A549 (cell line): ENCODE measurements around the gene FUZ. TPM values are rescaled to one million over a fixed set of nuclear protein-coding genes. Genes with fewer than 3 reads are reported as not detected.

ENCODE experiments used
- ATAC-seq, 2 experiments: fragments of 200-7000 bp in 1 of 2; fragments of >200 bp in 1 of 2; cut with Nextera tagmentation in 1 of 2; cut with Tn5 transposase in 1 of 2; 3 replicates each; pipeline versions ENCODE4 v1.8.0 to v1.9.1; 2018 to 2020; ENCODE audit warnings: mild to moderate bottlenecking in 1 of 2, moderate library complexity in 1 of 2
- CTCF ChIA-PET: fragments of 300-600 bp; sonication (Branson Sonifier 250); formaldehyde crosslinking; extraction: SDS; loops from one replicate; lab custom pipeline; 2021; ENCODE audit warnings: antibody characterized with exemption, inconsistent platforms; lab: Yijun Ruan, JAX
- POLR2A ChIA-PET: fragments of 350-600 bp; formaldehyde crosslinking; extraction: SDS; loops from one replicate; lab custom pipeline; 2021; ENCODE audit warnings: antibody characterized with exemption, inconsistent platforms; lab: Yijun Ruan, JAX
- DNase-seq, 2 experiments: peaks; one replicate each; pipeline versions ENCODE4 v3.0.0 to v3.0.0-alpha.2; 2011 to 2016; ENCODE audit warnings: low read depth in 1 of 2, low spot score in 1 of 2
- FAIRE-seq: peaks from 2 replicates; lab custom pipeline; 2011; peaks lifted over from hg19 to GRCh38; lab: Jason Lieb, UNC
- H3K27ac ChIP-seq, 2 experiments: fragments of >200 bp; sonication (Bioruptor Twin); formaldehyde crosslinking; 3 replicates each; pipeline ENCODE4 v1.5.1; 2016 to 2017
- H3K4me1 ChIP-seq: fragments of >200 bp; sonication (Bioruptor Twin); formaldehyde crosslinking; 3 replicates; pipeline ENCODE4 v1.6.1; 2016
- H3K4me2 ChIP-seq: fragments of >200 bp; sonication (Bioruptor Twin); formaldehyde crosslinking; 3 replicates; pipeline ENCODE4 v1.6.1; 2016
- H3K4me3 ChIP-seq: fragments of >200 bp; sonication (Bioruptor Twin); formaldehyde crosslinking; 3 replicates; pipeline ENCODE4 v1.5.1; 2016
- H3K9me3 ChIP-seq: fragments of >200 bp; sonication (Bioruptor Twin); formaldehyde crosslinking; 3 replicates; pipeline ENCODE4 v1.6.1; 2016
- BCL3 ChIP-seq: fragments of >200 bp; sonication (Bioruptor Twin); formaldehyde crosslinking; IDR thresholded peaks from 3 replicates; pipeline ENCODE4 v1.6.1; 2016
- BHLHE40 ChIP-seq: IDR thresholded peaks from 2 replicates; pipeline ENCODE4 v1.6.1; 2012; ENCODE audit warnings: low read depth, low read length, inconsistent platforms
- CEBPB ChIP-seq, 2 experiments: fragments of >200 bp in 1 of 2; sonication (Bioruptor Twin) in 1 of 2; formaldehyde crosslinking in 1 of 2; IDR thresholded peaks; 2 replicates each; pipeline ENCODE4 v1.6.1; 2012 to 2016
- CHD2 ChIP-seq: fragments of 150-350 bp; IDR thresholded peaks from 2 replicates; pipeline ENCODE4 v1.6.1; 2014; ENCODE audit warnings: low read length; ENCODE audit not compliant: partially characterized antibody
- E2F6 ChIP-seq: IDR thresholded peaks from 2 replicates; pipeline ENCODE4 v1.6.1; 2012; ENCODE audit warnings: low read depth, borderline replicate concordance
- EHF ChIP-seq: fragments of 250-450 bp; sonication (Bioruptor Pico); IDR thresholded peaks from 2 replicates; pipeline ENCODE4 v1.5.0; 2020; ENCODE audit warnings: mild to moderate bottlenecking
- FOSB ChIP-seq: fragments of 250-450 bp; sonication (Bioruptor Pico); IDR thresholded peaks from 2 replicates; pipeline ENCODE4 v1.5.0; 2020; ENCODE audit warnings: mild to moderate bottlenecking, moderate library complexity
- FOSL2 ChIP-seq, 2 experiments: fragments of 450-650 bp in 1 of 2; fragments of >200 bp in 1 of 2; sonication (Bioruptor Twin) in 1 of 2; formaldehyde crosslinking; IDR thresholded peaks; 2 replicates each; pipeline versions ENCODE4 v1.5.0 to v1.6.1; 2016 to 2020; ENCODE audit warnings: mild to moderate bottlenecking in 1 of 2, moderate library complexity in 1 of 2
- FOXS1 ChIP-seq: fragments of 250-450 bp; sonication (Bioruptor Pico); IDR thresholded peaks from 2 replicates; pipeline ENCODE4 v1.5.0; 2020; ENCODE audit warnings: mild to moderate bottlenecking, moderate library complexity
- GATA3 ChIP-seq: IDR thresholded peaks from 2 replicates; pipeline ENCODE4 v1.6.1; 2012; ENCODE audit warnings: borderline replicate concordance
- HOXB5 ChIP-seq: fragments of 250-450 bp; sonication (Bioruptor Pico); IDR thresholded peaks from 2 replicates; pipeline ENCODE4 v1.5.0; 2020; ENCODE audit warnings: mild to moderate bottlenecking, moderate library complexity
- JUN ChIP-seq, 2 experiments: fragments of >200 bp; sonication (Bioruptor Twin); formaldehyde crosslinking; IDR thresholded peaks; 2 replicates in 1 of 2; 3 replicates in 1 of 2; pipeline ENCODE4 v1.6.1; 2016 to 2017
- KDM1A ChIP-seq: fragments of 200-600 bp; sonication (generic); IDR thresholded peaks from 2 replicates; pipeline ENCODE4 v1.6.1; 2016; ENCODE audit warnings: low read depth, mild to moderate bottlenecking
- MAX ChIP-seq: IDR thresholded peaks from 2 replicates; pipeline ENCODE4 v1.6.1; 2012
- MYC ChIP-seq: IDR thresholded peaks from 2 replicates; pipeline ENCODE4 v1.6.1; 2012; ENCODE audit warnings: mild to moderate bottlenecking, inconsistent platforms, low read length, improper control_type of control experiment, borderline replicate concordance
- PHF8 ChIP-seq: fragments of 200-600 bp; sonication (generic); IDR thresholded peaks from 2 replicates; pipeline ENCODE4 v1.6.1; 2016; ENCODE audit warnings: low read depth, mild to moderate bottlenecking, antibody characterized with exemption, moderate library complexity, borderline replicate concordance
- POLR2A ChIP-seq: IDR thresholded peaks from 2 replicates; pipeline ENCODE4 v1.6.1; 2012; ENCODE audit warnings: mild to moderate bottlenecking, low read length
- RFX5 ChIP-seq: fragments of 450-650 bp; IDR thresholded peaks from 2 replicates; pipeline ENCODE4 v1.7.1; 2014; ENCODE audit warnings: antibody characterized with exemption, mild to moderate bottlenecking, moderate library complexity
- SMC3 ChIP-seq: fragments of >200 bp; sonication (Bioruptor Twin); formaldehyde crosslinking; IDR thresholded peaks from 3 replicates; pipeline ENCODE4 v1.6.1; 2018; ENCODE audit warnings: inconsistent platforms
- TFCP2L1 ChIP-seq: fragments of 250-450 bp; sonication (Bioruptor Pico); IDR thresholded peaks from 2 replicates; pipeline ENCODE4 v1.5.0; 2021; ENCODE audit warnings: mild to moderate bottlenecking
- USF2 ChIP-seq: fragments of 450-650 bp; IDR thresholded peaks from 2 replicates; pipeline ENCODE4 v1.6.1; 2014; ENCODE audit warnings: antibody characterized with exemption
- ZNF302 ChIP-seq: fragments of 250-450 bp; sonication (Bioruptor Pico); IDR thresholded peaks from 2 replicates; pipeline ENCODE4 v1.9.0; 2021; ENCODE audit warnings: inconsistent platforms, mild to moderate bottlenecking, moderate library complexity
- WGBS: methylation state at CpG from one replicate; pipeline ENCODE4 v1.1.6; 2017; ENCODE audit errors: missing lambda C conversion rate; 5-methylcytosine and 5-hydroxymethylcytosine counted together
- polyA plus RNA-seq, 4 experiments: library from polyadenylated mRNA; depleted of rRNA in 3 of 4; stranded (reverse); fragments of >200 nt; fragmentation: RNase III in 1 of 4; extraction: RNeasy Plus Mini Kit Qiagen cat#74134 plus additional on column Dnase treatment in 1 of 4; gene quantifications; 2 replicates in 3 of 4; 3 replicates in 1 of 4; pipeline ENCODE4 v1.2.3, GENCODE V29; 2011 to 2017
- TF ChIP-seq, protein P1 (sequence below): IDR thresholded peaks from 2 replicates; pipeline ENCODE4 v1.6.1; 2012
- TF ChIP-seq, protein P2 (sequence below): fragments of 250-450 bp; sonication (Bioruptor Pico); IDR thresholded peaks from 2 replicates; pipeline ENCODE4 v1.5.0; 2020; ENCODE audit warnings: low read depth, mild to moderate bottlenecking, moderate library complexity

The FUZ gene
- polyA plus RNA-seq, 2 of the 4 experiments (the other 2 are of a cell fraction) = 12.5 to 21.7 TPM

DNA sequence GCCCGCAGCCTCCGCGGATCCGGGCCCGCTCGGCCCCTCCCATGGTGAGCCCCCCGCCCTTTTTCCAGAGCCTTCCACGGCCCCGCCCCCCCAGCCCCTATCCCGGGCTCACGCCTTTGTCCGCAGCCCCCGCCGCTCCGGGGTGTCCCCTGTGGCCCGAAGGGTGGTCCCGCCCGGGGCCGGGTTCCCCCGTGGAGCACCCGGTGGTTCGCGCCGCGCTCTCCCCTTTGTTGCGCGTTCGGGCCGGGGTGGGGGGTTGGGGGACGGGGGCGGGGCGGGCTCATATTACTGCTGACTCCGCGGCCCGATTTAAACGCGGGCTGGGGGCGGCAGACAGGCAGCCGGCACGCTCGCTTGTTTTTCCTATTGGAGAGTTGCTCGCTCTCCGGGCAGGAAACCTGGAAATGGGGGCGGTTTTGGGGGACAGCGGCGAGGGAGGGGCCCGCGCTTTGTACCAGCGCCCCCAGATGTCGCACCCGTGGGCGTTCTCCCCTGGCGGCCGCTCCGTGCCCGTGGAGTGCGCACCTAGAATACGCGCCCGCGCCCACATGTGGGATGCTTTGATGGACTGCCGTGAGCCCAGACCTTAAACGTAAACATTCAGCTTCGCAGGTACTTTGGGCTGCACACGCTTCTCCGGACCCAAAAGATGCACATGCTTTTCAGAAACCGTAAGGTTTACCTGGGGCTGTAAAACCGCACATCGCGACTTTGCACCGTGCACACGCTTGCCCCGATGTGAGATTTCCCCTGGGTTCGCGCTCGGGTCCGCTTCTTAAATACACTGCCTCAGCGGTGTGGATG is 38.6 kb upstream of the FUZ start:
- Histone ChIP-seq H3K4me3 (peak overlapping the region; percentile 89), H3K9me3 (no peaks in the 10 kb centered on the region), H3K4me1 (peaks cover 17% of the 10 kb centered on the region), H3K27ac (peak overlapping the region; percentile 94 to 97), H3K4me2 (peak overlapping the region; percentile 92)
- ATAC-seq = no peak
- no peak for DNase-seq
- ChIA-PET POLR2A (interaction anchor here (0.7 to 1.6 kb wide), 4 partner anchors 11 to 210 kb away, joined by 3 to 10 read pairs (median 4); partner anchors contain the start of gene SCAF1), CTCF (interaction anchor here (1.0 to 1.3 kb wide), 3 partner anchors 12 to 21 kb away, joined by 3 to 6 read pairs (median 4); no protein-coding TSS in a partner anchor)
- FAIRE-seq = no peak
- TF ChIP-seq CHD2 (no peak), MAX (peak; percentile 60), POLR2A (no peak), EHF (no peak)
- TF ChIP-seq, protein P1, sequence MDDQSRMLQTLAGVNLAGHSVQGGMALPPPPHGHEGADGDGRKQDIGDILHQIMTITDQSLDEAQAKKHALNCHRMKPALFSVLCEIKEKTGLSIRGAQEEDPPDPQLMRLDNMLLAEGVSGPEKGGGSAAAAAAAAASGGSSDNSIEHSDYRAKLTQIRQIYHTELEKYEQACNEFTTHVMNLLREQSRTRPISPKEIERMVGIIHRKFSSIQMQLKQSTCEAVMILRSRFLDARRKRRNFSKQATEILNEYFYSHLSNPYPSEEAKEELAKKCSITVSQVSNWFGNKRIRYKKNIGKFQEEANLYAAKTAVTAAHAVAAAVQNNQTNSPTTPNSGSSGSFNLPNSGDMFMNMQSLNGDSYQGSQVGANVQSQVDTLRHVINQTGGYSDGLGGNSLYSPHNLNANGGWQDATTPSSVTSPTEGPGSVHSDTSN = peak; percentile 36; the same call in 1 of the 2 replicates
- WGBS = 23% methylated on average over 28 of the region's 78 CpGs

DNA sequence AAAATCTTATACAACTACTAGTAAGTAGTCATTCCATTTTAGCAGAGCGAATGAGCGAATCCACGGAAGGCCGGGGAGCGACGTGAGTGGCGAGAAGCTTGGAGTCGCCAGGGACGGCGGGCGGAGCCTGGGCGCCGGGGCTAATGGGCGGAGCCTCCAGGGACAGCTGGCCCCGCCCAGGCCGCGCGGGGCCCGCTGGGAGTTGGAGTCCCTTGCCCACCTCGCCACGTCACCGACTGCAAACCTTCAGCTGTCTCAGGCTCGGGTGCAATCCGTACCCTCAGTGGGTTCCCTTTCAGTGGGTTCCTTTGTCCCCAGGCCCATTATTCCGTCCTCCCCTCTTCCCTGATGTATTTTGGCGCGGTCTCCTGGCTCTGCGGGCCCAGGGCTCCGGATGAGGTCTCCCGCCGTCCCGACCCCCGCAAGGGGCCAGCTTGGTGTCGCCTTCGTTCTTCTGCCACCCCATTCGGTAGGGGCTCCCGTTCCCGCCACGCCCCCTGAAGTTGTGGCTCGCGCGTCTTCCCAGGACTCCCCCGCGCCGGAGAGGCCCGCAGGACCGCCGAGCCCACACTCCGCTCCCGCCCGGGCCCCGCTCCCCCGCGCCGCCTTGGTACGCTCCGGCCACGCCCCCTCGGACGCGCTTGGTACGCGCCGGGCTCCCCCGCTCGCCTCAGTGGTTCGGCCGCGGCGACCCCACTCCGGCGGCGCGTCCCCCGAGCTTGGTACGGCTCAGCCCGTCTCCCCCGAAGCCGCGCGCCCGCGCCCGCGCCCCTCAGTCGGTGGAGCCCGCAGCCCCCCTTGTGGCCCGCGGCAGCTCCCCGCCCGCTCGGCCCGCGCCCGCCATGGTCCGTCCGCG is 37.6 kb upstream of the FUZ start, which contains the start of gene PTOV1:
Gene PTOV1, plus strand, starts transcription at position 673 of the 856 bp plus-strand sequence.
- H3K9me3 ChIP-seq = no peaks in the 10 kb centered on the region
- peak; percentile 66 for TF ChIP-seq MAX
- TF ChIP-seq, protein P1 = peak; percentile 49; the same call in 1 of the 2 replicates
- no peak for TF ChIP-seq FOXS1
- peak; percentile 44 for TF ChIP-seq POLR2A
- peak; percentile 40; the same call in 1 of the 2 replicates for TF ChIP-seq RFX5
- no peak for TF ChIP-seq CEBPB (IDR thresholded peaks at IDR 0.05)
- no peak; the same call in 1 of the 2 replicates for TF ChIP-seq MYC
- TF ChIP-seq E2F6 = peak; percentile 65
- TF ChIP-seq KDM1A = no peak
- peak; percentile 85 for TF ChIP-seq GATA3
- TF ChIP-seq FOSL2 (IDR thresholded peaks at IDR 0.05) = no peak
- TF ChIP-seq FOSL2 (CRISPR knock-in tag; IDR thresholded peaks at IDR 0.05) = peak; percentile 4; the same call in 1 of the 2 replicates
- TF ChIP-seq SMC3 = no peak
- TF ChIP-seq JUN (IDR thresholded peaks at IDR 0.05) = peak; percentile 80 to 83; a peak in 3 of 5 replicates
- TF ChIP-seq TFCP2L1 (CRISPR knock-in tag) = 0 out of 2 replicates have a peak, but pooled peaks have one; percentile 53
- peak; percentile 89 for TF ChIP-seq BHLHE40
- no peak for TF ChIP-seq HOXB5 (CRISPR knock-in tag)
- TF ChIP-seq, protein P2, sequence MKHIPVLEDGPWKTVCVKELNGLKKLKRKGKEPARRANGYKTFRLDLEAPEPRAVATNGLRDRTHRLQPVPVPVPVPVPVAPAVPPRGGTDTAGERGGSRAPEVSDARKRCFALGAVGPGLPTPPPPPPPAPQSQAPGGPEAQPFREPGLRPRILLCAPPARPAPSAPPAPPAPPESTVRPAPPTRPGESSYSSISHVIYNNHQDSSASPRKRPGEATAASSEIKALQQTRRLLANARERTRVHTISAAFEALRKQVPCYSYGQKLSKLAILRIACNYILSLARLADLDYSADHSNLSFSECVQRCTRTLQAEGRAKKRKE (CRISPR knock-in tag) = no peak
- 0 out of 3 replicates have a peak, but pooled peaks have one; percentile 51 for TF ChIP-seq BCL3
- no peak for TF ChIP-seq ZNF302
- no peak for TF ChIP-seq FOSB (CRISPR knock-in tag)
- TF ChIP-seq PHF8 = peak; percentile 89
- 0 out of 2 replicates have a peak, but pooled peaks have one; percentile 5 for TF ChIP-seq USF2
- TF ChIP-seq, all 56 proteins: peak for 13
- ChIA-PET POLR2A (interaction anchor here (0.7 to 1.6 kb wide), 14 partner anchors 11 to 209 kb away, joined by 3 to 18 read pairs (median 4); partner anchors contain the start of genes AKT1S1, PNKP, SCAF1 and TBC1D17), CTCF (interaction anchor here (0.8 to 1.8 kb wide), 9 partner anchors 9 to 178 kb away, joined by 3 to 7 read pairs (median 4); no protein-coding TSS in a partner anchor)
- Histone ChIP-seq H3K4me2 (peak within 1 kb of the TSS; percentile 92), H3K4me3 (peak within 1 kb of the TSS; percentile 89), H3K27ac (peak within 1 kb of the TSS; percentile 94 to 97), H3K4me1 (peaks cover 17% of the 10 kb centered on the region)
- under 1% methylated on average over 44 of the region's 98 CpGs for WGBS
- DNase-seq = peak; percentile 96 to 97
- ATAC-seq = peak; percentile 76 to 84
- no peak for FAIRE-seq
